Gastrocnemius medialis (tissue), 4 donors: Measurements from ENCODE around the gene CCNB1.

Source experiments
- CTCF ChIP-seq, 5 experiments: fragments of 450-650 bp in 3 of 5; fragments of 200-600 bp in 2 of 5; sonication (generic) in 2 of 5; IDR thresholded peaks in 4 of 5; conservative IDR thresholded peaks in 1 of 5; 1 replicate in 4 of 5; 2 replicates in 1 of 5; pipeline ENCODE4 v1.5.1; 2016 to 2019; ENCODE audit warnings: antibody characterized with exemption in 5 of 5, mild to moderate bottlenecking in 3 of 5, moderate library complexity in 3 of 5
- POLR2A ChIP-seq, 2 donors: fragments of 450-650 bp; IDR thresholded peaks; one replicate each; pipeline ENCODE4 v1.6.1; 2017; ENCODE audit warnings: antibody characterized with exemption in 2 of 2, mild to moderate bottlenecking in 2 of 2, moderate library complexity in 2 of 2

- TF ChIP-seq CTCF (IDR thresholded peaks at IDR 0.05 in 4 of 5, conservative IDR thresholded peaks at IDR 0.05 in 1 of 5) (no peak), POLR2A (IDR thresholded peaks at IDR 0.05) (no peak)
These were observed 17.8 kb upstream of the CCNB1 start for GRCh38 chr5:69148981-69149675.
